GM18517 (cell line): ENCODE measurements around the gene PAK5.
"Not testable (repeated sequence)": the region's sequence is repeated elsewhere in the genome, so short reads cannot be mapped to it uniquely, and the experiment has no call there.

Source experiments
- ATAC-seq: cut with Tn5 transposase; IDR thresholded peaks from one replicate; pipeline ENCODE4 v1.9.1; 2021; ENCODE audit warnings: mild to moderate bottlenecking, moderate library complexity; ENCODE audit not compliant: unreplicated experiment

The PAK5 gene

DNA sequence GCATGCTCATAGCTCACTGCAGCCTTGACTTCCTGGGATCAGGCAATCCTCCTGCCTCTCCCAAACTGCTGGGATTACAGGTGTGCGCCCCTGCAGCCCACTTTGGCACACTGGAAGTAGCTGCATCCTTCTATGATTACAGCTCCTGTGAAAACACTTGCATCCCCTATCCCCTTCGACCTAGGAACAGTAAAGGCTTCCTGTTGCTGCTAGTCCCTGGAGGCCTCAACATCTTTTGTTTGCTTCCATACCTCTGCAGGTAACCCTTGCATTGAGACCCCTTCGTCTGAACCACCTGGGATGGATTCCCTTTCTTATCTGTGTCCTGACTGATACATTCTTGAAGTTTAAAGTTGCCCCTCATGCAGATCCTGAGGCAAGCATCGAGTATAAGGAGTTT, 152.4 kb downstream of the PAK5 start:
- no peak for ATAC-seq

GRCh38 chr20:9686001-9686400, 152.9 kb downstream of the PAK5 start:
- ATAC-seq: no peak

GRCh38 chr20:9685011-9685410, 153.9 kb downstream of the PAK5 start:
- no peak for ATAC-seq

DNA sequence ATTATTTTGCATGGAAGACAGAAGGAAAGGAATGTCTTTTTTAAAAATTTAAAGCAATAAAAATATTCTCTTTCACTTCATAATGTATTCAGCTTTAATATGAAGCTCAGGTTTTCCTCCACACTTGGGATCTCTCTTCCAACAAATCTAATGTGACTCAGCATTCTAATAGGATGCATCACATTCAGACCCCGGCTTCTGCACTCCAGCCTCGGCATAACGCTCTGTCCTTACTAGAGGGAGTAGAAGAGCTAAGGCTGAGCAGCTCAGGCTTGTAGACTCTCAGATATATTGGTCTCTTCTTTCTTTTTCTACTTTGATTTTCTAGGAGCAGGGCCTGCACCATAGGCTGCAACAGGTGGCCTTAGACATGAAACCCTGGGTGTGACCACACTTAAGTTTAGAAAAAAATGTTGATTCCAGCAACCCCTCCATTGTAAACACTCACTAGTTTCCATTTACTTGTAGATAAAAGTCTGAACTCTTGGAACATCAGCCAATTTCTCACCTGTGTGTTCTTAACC, 161.7 kb downstream of the PAK5 start:
- no peak for ATAC-seq

GRCh38 chr20:9672981-9673380, 165.9 kb downstream of the PAK5 start:
- no peak for ATAC-seq

- ATAC-seq: no peak
Observed at GRCh38 chr20:9672027-9672426, 166.8 kb downstream of the PAK5 start.

DNA sequence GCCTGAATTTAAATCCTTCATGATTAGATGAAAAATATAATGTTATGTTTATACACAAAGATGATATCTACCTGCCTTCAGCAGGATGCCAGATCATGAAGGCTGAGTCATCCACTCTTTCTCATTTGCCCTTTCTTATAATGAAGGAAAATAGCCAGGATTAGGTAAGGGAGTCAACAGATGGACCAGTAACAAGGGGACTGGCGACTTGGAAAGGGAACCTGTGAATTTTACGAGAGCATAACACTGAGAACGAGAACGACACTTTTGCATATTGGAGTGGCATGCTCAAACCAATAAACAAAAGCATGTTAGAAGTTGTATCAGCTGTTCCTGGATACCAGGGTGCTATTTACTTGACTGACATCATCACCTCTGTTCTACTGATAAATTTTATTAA, 170.5 kb downstream of the PAK5 start:
- no peak for ATAC-seq

GRCh38 chr20:9663423-9663822, 175.5 kb downstream of the PAK5 start:
- ATAC-seq: no peak

DNA sequence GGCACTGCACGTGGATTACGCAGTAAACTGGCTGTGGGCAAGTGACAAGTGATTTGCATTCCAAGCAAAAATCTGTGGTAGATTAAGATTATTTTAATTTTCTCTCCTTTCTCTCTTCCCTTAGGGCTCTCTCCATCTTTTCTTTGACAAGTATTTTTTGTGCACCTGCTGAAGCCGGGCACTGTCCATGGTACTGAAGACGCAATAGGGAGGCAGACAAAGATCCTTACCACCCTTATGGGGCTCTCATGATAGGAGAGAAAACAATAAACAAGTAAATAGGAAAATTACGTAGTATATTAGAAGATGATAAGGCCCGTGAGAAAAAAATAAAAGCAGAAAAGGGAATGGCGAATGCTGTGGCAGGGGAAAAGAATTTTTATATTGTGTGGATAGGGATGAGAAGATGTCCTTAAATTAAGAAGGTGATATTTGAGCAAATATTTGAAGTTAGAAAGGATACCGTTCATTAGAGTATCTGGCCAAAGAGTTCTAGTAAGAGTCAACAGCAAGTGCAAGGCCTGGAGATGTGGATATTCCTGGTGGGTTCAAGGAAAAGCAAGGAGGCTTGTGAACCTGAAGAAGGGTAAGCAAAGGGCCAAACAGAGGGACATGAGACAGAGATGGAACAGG, 178.5 kb downstream of the PAK5 start:
- ATAC-seq: no peak

DNA sequence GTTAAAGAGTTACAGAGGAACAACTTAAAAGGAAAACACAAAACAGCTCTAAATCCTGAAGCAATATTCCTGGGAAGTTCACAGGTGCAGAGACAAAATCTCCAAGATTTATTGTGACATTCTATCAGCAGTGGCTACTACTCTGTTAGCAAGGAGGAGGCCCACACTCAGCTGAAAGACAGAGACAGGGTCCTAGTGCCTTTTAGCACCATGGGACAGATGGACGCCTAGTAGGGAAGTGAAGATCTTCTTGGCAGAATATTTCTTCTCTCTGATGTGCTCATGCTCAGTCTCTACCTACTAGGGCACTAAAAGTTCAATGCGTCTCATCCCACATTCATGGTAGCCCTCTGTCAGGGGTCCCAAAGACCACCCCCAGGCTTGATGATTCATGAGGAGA, 191.1 kb downstream of the PAK5 start:
- ATAC-seq: no peak

GRCh38 chr20:9646375-9646774, 192.5 kb downstream of the PAK5 start:
- ATAC-seq: no peak

GRCh38 chr20:9642882-9643281, 196.0 kb downstream of the PAK5 start:
- no peak for ATAC-seq

- not testable (repeated sequence) for ATAC-seq
Observed at GRCh38 chr20:9641499-9642000, 197.3 kb downstream of the PAK5 start.

GRCh38 chr20:9637889-9638288, 201.0 kb downstream of the PAK5 start:
- no peak for ATAC-seq

DNA sequence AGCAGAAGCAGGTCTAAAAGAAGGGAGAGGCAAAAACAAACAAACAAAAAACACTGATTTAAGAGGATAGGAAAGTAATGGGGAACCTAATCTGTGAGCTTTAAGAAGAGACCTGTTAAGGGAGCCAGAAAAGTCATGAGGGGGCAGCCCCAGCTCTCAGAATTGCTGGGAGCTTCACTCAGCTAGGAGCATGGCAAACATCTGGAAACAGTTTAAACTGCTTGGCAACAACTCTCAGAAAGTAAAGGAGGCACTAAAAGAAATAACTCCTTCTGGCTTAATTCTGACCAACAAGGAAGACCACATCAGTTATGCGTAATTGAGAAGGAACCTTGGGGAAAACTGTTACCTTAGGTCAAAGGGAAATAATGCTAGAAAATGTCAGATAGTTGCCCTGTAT, 203.1 kb downstream of the PAK5 start:
- no peak for ATAC-seq

- ATAC-seq: no peak
Observed at GRCh38 chr20:9634327-9634726, 204.5 kb downstream of the PAK5 start.

DNA sequence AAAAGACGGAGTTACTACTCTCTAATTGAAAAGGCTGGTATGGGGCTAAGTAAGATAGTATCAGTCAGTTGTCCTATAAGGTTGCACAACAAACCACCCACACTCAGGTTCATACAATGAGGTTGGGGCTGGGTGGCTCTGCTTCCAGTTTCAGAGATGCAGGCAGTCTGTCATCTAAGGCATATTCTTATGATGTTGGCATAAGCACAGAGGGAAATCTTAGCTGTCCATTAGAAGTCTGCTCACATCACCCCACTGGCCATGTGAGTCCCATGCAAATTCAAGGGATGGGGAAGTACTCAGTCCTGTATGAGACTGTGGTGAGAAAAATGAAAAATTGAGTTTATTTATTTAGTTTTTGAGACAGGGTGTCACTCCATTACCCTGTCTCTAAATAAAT, 205.9 kb downstream of the PAK5 start:
- ATAC-seq: no peak

- no peak for ATAC-seq
Observed at GRCh38 chr20:9632265-9632664, 206.6 kb downstream of the PAK5 start.

DNA sequence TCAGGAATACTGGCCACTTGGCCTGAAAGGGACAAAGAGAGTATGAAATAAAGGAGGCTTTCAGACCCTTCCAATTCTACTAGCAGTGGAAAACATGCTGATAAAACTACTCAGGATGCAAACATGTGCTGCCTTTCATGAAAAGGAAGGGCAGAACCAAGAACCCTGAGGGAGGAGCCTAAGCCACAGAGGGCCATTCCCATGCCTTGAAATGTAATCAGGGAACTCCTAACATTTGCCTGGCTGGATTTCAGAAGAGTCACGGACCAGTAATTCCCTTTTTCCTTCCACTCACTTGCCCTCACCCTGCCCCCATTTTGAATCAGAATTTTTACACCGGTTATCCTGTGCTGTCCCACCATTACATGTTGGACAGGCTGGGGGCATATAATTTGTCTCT, 208.3 kb downstream of the PAK5 start:
- no peak for ATAC-seq

DNA sequence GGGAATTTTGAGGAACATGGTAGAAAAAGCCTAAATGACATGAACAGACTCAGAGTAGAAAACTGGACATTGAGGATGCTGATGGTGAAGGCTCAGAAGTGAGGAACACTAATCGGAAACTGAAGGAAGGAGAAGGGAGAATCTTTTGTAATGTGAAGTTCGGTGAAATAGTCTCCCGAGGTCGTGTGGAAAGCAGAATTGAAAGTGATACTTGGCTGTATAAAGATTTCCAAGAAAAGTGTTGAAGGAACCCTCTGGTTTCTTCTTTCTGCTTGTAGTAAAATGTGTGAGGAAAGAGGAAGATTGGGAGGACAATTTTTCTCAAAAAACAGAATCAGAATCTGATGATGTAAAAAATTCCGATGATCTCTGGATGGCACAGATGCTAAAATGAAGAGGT, 209.0 kb downstream of the PAK5 start:
- ATAC-seq: no peak

- ATAC-seq: no peak
Observed at GRCh38 chr20:9628589-9628988, 210.3 kb downstream of the PAK5 start.

- no peak for ATAC-seq
Observed at GRCh38 chr20:9628141-9628540, 210.7 kb downstream of the PAK5 start.

- no peak for ATAC-seq
Observed at GRCh38 chr20:9627219-9627618, 211.7 kb downstream of the PAK5 start.
